Measurements from ENCODE around the gene PIEZO1.

- TF ChIP-seq CTCF (IDR thresholded peaks at IDR 0.05; ENCODE audit: extremely low read depth in 1 of 2, insufficient read depth in 1 of 2, low read depth in 1 of 2, low read length in 2 of 2) = no peak
- no peak for TF ChIP-seq POLR2A (IDR thresholded peaks at IDR 0.05; ENCODE audit: low read depth, low read length)
- TF ChIP-seq EZH2 (IDR thresholded peaks at IDR 0.05; ENCODE audit: borderline replicate concordance, low read depth, low read length, severe bottlenecking) = no peak
- no peak for TF ChIP-seq POLR2AphosphoS5 (IDR thresholded peaks at IDR 0.05; ENCODE audit: insufficient read depth, low read depth, low read length)
Observed at GRCh38 chr16:88764913-88765349, 20.1 kb downstream of the PIEZO1 start.
